Neural crest cell (in vitro differentiated cells): ENCODE measurements around the gene NEURL2. TPM values are rescaled to one million over a fixed set of nuclear protein-coding genes. Genes with fewer than 3 reads are reported as not detected.

Experiments used
- DNase-seq: peaks from one replicate; pipeline ENCODE4 v3.0.0; 2021; ENCODE audit warnings: low read depth, mixed read lengths, low spot score
- H3K27ac Mint-ChIP-seq: one replicate; pipeline ENCODE4 v1.8.0; 2021; ENCODE audit warnings: mild to moderate bottlenecking, mixed read lengths; ENCODE audit not compliant: unreplicated experiment
- H3K27me3 Mint-ChIP-seq: 2 replicates; pipeline ENCODE4 v1.8.0; 2021; ENCODE audit warnings: low read depth, mild to moderate bottlenecking, mixed read lengths
- H3K36me3 Mint-ChIP-seq: 2 replicates; pipeline ENCODE4 v1.8.0; 2021; ENCODE audit warnings: low read depth, mild to moderate bottlenecking, mixed read lengths
- H3K4me1 Mint-ChIP-seq: 2 replicates; pipeline ENCODE4 v1.8.0; 2021; ENCODE audit warnings: mixed read lengths
- H3K4me3 Mint-ChIP-seq: one replicate; pipeline ENCODE4 v1.8.0; 2021; ENCODE audit warnings: mild to moderate bottlenecking, mixed read lengths
- H3K9me3 Mint-ChIP-seq: 2 replicates; pipeline ENCODE4 v1.8.0; 2021; ENCODE audit warnings: mixed read lengths
- total RNA-seq: library from RNA; stranded (reverse); gene quantifications from 2 replicates; pipeline ENCODE4 v1.2.1, GENCODE V29; 2021
- TF ChIP-seq, protein P1 (sequence below): fragments of 200-600 bp; sonication (generic); conservative IDR thresholded peaks from 2 replicates; pipeline ENCODE4 v1.5.0; 2021; ENCODE audit warnings: antibody characterized with exemption, mild to moderate bottlenecking

The NEURL2 gene
- total RNA-seq, 1 donor from 2014 or later, result 3.5 TPM

DNA sequence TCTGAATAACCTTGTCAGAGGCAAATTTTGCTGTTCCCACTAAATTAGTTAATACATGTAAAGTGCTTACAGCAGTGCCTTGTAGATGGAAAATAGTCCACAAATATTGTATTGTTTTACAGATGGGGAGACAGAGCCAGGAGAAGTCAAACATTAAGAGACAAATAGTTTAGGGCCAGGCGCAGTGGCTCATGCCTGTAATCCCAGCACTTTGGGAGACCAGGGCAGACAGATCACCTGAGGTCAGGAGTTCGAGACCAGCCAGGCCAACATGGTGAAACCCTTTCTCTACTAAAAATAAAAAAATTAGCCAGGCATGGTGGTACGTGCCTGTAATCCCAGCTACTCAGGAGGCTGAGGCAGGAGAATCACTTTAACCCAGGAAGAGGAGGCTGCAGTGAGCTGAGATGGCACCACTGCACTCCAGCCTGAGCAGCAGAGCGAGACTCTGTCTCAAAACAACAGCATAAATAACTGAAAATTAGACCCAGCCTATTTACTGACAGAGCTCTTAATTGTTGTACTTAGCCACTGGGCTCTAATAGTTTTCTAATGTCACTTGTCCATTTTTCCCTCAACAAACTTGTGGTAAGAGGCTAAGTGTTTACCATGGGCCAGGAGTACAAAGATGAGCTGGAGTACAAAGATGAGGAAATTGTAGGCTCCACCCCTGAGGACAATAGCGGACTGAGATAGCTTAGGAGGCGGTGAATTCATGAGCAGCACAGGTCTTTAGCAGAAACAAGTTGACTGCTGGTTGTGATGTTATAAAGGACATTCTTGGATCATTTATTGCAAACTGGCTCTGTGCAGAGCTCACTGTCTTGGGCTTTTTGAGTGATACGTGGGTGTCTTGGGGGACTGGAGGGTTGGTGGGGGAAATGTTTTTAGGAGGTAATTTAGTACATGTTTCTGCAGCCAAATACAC lies 27.2 kb downstream of the NEURL2 start:
- TF ChIP-seq, protein P1, sequence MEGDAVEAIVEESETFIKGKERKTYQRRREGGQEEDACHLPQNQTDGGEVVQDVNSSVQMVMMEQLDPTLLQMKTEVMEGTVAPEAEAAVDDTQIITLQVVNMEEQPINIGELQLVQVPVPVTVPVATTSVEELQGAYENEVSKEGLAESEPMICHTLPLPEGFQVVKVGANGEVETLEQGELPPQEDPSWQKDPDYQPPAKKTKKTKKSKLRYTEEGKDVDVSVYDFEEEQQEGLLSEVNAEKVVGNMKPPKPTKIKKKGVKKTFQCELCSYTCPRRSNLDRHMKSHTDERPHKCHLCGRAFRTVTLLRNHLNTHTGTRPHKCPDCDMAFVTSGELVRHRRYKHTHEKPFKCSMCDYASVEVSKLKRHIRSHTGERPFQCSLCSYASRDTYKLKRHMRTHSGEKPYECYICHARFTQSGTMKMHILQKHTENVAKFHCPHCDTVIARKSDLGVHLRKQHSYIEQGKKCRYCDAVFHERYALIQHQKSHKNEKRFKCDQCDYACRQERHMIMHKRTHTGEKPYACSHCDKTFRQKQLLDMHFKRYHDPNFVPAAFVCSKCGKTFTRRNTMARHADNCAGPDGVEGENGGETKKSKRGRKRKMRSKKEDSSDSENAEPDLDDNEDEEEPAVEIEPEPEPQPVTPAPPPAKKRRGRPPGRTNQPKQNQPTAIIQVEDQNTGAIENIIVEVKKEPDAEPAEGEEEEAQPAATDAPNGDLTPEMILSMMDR, result no peak
- Mint-ChIP-seq H3K4me1 (peaks cover 4% of the 10 kb centered on the region), H3K4me3 (no peak overlapping the region), H3K36me3 (no peaks in the 10 kb centered on the region), H3K27me3 (no peaks in the 10 kb centered on the region), H3K9me3 (no peaks in the 10 kb centered on the region), H3K27ac (no peak overlapping the region)
- no peak for DNase-seq

DNA sequence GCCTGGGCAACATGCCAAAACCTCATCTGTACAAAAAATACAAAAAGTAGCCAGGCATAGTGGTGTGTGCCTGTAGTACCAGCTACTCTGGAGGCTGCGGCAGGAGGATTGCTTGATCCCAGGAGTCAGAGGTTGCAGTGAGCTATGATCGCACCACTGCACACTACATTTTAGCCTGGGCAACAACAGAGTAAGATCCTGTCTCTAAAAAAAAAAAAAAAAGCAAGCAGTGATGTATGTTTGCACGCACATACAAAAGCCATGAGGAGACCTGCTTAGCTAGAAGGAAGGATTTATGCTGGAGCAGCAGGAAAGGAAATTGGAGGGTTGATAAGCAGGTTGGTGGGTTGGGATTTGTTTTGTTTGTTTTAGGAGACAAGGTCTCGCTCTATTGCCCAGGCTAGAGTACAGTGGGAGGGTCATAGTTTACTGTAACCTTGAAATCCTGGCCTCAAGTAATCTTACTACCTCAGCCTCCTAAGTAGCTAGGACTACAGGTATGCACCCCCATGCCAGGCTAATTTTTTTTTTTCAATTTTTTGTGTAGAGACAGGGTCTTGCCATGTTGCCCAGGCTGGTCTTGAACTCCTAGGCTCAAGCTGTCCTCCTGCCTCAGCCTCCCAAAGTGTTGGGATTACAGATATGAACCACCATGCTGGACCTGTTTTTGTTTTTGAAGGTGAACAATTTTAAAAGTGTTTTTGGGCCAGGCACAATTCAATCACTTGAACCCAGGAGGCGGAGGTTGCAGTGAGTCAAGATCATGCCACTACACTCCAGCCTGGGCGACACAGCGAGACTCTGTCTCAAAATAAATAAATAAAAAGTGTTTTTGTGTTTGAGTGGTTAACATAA lies 29.6 kb downstream of the NEURL2 start:
- no peak for DNase-seq
- TF ChIP-seq, protein P1, result no peak
- Mint-ChIP-seq H3K4me3 (no peak overlapping the region), H3K36me3 (no peaks in the 10 kb centered on the region), H3K27me3 (no peaks in the 10 kb centered on the region), H3K9me3 (no peaks in the 10 kb centered on the region), H3K4me1 (peaks cover 24% of the 10 kb centered on the region), H3K27ac (peak overlapping the region; percentile 36)

DNA sequence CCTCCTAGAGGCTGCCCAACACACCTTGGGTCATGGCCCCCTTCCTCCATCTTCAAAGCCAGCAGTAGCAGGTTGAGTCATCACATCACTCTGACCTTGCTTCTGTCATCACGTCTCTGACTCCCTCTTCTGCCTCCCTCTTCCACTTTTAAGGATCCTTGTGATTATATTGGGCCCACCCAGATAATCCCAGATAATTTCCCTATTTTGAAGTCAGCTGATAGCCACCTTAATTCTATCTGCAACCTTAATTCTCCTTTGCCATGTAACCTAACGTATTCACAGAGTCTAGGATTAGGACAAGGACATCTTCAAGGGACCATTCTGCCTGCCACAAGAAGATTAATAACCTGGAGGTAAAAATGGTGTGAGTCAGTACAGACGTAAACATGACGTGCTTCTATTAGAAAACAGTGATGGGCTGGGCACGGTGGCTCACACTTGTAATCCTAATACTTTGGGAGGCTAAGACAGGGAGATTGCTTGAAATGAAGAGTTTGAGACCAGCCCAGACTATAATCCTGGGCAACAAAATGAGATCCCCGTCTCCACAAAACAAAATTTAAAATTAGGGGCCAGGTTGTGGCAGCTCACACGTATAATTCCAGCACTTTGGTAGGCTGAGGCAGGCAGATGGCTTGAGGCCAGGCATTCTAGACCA lies 30.3 kb downstream of the NEURL2 start:
- TF ChIP-seq, protein P1, result no peak
- Mint-ChIP-seq H3K27ac (peak overlapping the region; percentile 36), H3K9me3 (no peaks in the 10 kb centered on the region), H3K4me1 (peaks cover 25% of the 10 kb centered on the region), H3K36me3 (no peaks in the 10 kb centered on the region), H3K4me3 (no peak overlapping the region), H3K27me3 (no peaks in the 10 kb centered on the region)
- no peak for DNase-seq

DNA sequence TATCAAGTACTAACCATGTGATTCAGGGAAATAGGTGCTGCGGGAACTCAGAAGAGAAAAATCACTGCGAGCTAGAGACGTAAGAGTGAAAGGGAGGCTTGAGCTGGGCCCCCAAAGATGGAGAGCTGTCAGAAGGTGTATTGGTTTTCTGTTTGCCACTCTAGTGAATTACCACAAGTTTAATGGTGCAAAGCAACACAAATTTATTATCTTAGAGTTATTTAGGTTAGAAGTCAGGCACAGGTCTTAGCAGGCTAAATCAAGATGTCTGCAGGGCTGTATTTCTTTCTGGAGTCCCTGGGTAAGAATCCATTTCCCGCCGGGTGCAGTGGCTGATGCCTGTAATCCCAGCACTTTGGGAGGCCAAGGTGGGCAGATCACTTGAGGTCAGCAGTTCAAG lies 31.1 kb downstream of the NEURL2 start:
- Mint-ChIP-seq H3K4me3 (no peak overlapping the region), H3K27ac (no peak overlapping the region), H3K9me3 (no peaks in the 10 kb centered on the region), H3K4me1 (peaks cover 25% of the 10 kb centered on the region), H3K36me3 (no peaks in the 10 kb centered on the region), H3K27me3 (no peaks in the 10 kb centered on the region)
- no peak for DNase-seq
- TF ChIP-seq, protein P1, result no peak

- DNase-seq, result no peak
- Mint-ChIP-seq H3K4me1 (peaks cover 25% of the 10 kb centered on the region), H3K4me3 (peak overlapping the region; percentile 91), H3K9me3 (no peaks in the 10 kb centered on the region), H3K27me3 (no peaks in the 10 kb centered on the region), H3K36me3 (no peaks in the 10 kb centered on the region), H3K27ac (peak overlapping the region; percentile 70)
- TF ChIP-seq, protein P1, result no peak
These were observed 33.2 kb downstream of the NEURL2 start for GRCh38 chr20:45857882-45858216.
